Tibial artery (tissue), 4 donors: ENCODE measurements around the gene GABBR2.

ENCODE experiments used
- DNase-seq, 2 donors: peaks; one replicate each; pipeline ENCODE4 v3.0.0-alpha.2; 2019
- H3K27ac ChIP-seq, 2 donors: fragments of 200-600 bp; sonication (generic) in 1 of 2; 1 replicate in 1 of 2; 2 replicates in 1 of 2; pipeline ENCODE4 v1.5.1; 2018 to 2019; ENCODE audit warnings: mild to moderate bottlenecking in 1 of 2
- H3K27me3 ChIP-seq, 2 donors: fragments of 200-600 bp; sonication (generic) in 1 of 2; one replicate each; pipeline versions ENCODE4 v1.5.1 to v1.6.0; 2016 to 2019
- H3K36me3 ChIP-seq, 3 donors: fragments of 200-600 bp; sonication (generic) in 2 of 3; one replicate each; pipeline ENCODE4 v1.5.1; 2016 to 2019; ENCODE audit warnings: mild to moderate bottlenecking in 2 of 3
- H3K4me1 ChIP-seq, 4 donors: fragments of 200-600 bp; sonication (generic) in 2 of 4; 1 replicate in 3 of 4; 2 replicates in 1 of 4; pipeline ENCODE4 v1.5.1; 2016 to 2019
- H3K4me3 ChIP-seq, 2 donors: fragments of 200-600 bp; sonication (generic) in 1 of 2; 1 replicate in 1 of 2; 2 replicates in 1 of 2; pipeline ENCODE4 v1.5.1; 2018 to 2019; ENCODE audit warnings: mild to moderate bottlenecking in 2 of 2
- H3K9me3 ChIP-seq, 3 donors: fragments of 200-600 bp; sonication (generic) in 1 of 3; one replicate each; pipeline ENCODE4 v1.5.1; 2016 to 2019
- CTCF ChIP-seq, 2 experiments: fragments of 200-600 bp in 1 of 2; fragments of 450-650 bp in 1 of 2; IDR thresholded peaks; one replicate each; pipeline ENCODE4 v1.5.1; 2017 to 2019; ENCODE audit warnings: antibody characterized with exemption in 2 of 2, mild to moderate bottlenecking in 1 of 2, moderate library complexity in 1 of 2
- intact Hi-C: fragments of 100-400 bp; cut with DNase I; formaldehyde crosslinking; loops from one replicate; pipeline ENCODE4 v1.15.0; 2023; ENCODE audit warnings: low total_unique reads

The GABBR2 gene

GRCh38 chr9:98603821-98604383 is 104.8 kb downstream of the GABBR2 start:
- Histone ChIP-seq H3K36me3 (no peaks in the 10 kb centered on the region), H3K27ac (no peak overlapping the region), H3K4me3 (no peak overlapping the region), H3K27me3 (no peaks in the 10 kb centered on the region), H3K9me3 (no peaks in the 10 kb centered on the region), H3K4me1 (no peaks in the 10 kb centered on the region)
- no peak for TF ChIP-seq CTCF (IDR thresholded peaks at IDR 0.05)
- intact Hi-C loops = no loop called here
- no peak for DNase-seq

DNA sequence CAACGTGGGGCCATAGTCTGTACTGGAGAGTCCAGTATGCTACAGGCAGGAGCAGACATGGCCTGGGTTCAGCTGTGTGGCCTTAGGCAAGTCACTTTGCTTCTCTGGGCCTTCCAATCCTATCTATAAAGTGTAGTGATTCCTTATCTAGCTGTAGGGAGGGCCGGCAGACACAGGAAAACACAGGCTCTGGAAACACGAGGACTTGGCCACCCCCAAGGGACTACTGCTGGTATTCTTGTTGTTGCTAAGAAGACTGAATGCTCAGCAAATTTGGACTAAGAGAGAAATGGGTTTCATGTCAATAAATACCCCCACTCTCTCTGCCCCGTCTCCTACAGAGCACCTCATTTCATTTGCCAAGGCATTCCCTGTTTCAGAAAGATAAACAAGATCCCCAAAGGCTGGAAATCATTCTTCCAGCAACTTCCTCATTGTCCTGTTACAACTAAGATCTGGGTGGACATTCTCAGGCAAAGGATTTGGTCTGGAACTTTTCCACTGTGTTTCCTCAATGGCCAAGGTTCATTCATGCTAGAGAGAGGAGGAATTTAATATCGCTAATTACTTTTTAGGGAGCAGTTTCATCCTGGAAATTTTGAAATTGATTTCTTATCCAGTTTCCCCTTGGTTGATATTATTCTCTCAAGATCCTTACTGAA is 105.8 kb downstream of the GABBR2 start:
- DNase-seq = no peak
- H3K27ac ChIP-seq = no peak overlapping the region
- no peaks in the 10 kb centered on the region for H3K9me3 ChIP-seq
- H3K36me3 ChIP-seq = no peaks in the 10 kb centered on the region
- intact Hi-C loops = no loop called here
- H3K4me3 ChIP-seq = no peak overlapping the region
- no peak for TF ChIP-seq CTCF (IDR thresholded peaks at IDR 0.05)
- no peaks in the 10 kb centered on the region for H3K4me1 ChIP-seq
- H3K27me3 ChIP-seq = no peaks in the 10 kb centered on the region

GRCh38 chr9:98600631-98601030 is 108.1 kb downstream of the GABBR2 start:
- Histone ChIP-seq H3K36me3 (no peaks in the 10 kb centered on the region), H3K27me3 (no peaks in the 10 kb centered on the region), H3K4me3 (no peak overlapping the region), H3K9me3 (no peaks in the 10 kb centered on the region), H3K4me1 (no peaks in the 10 kb centered on the region), H3K27ac (no peak overlapping the region)
- no peak for TF ChIP-seq CTCF (IDR thresholded peaks at IDR 0.05)
- no peak for DNase-seq
- intact Hi-C loops = no loop called here

- Histone ChIP-seq H3K27me3 (no peaks in the 10 kb centered on the region), H3K36me3 (no peaks in the 10 kb centered on the region), H3K27ac (no peak overlapping the region), H3K4me1 (no peaks in the 10 kb centered on the region), H3K4me3 (no peak overlapping the region), H3K9me3 (no peaks in the 10 kb centered on the region)
- intact Hi-C loops = no loop called here
- DNase-seq = no peak
- TF ChIP-seq CTCF (IDR thresholded peaks at IDR 0.05) = no peak
Measured at GRCh38 chr9:98599566-98600216, 109.0 kb downstream of the GABBR2 start.

- H3K36me3 ChIP-seq = no peaks in the 10 kb centered on the region
- no peak for DNase-seq
- intact Hi-C loops = no loop called here
- no peak for TF ChIP-seq CTCF (IDR thresholded peaks at IDR 0.05)
- no peak overlapping the region for H3K4me3 ChIP-seq
- no peak overlapping the region for H3K27ac ChIP-seq
- no peaks in the 10 kb centered on the region for H3K4me1 ChIP-seq
- H3K9me3 ChIP-seq = no peaks in the 10 kb centered on the region
- H3K27me3 ChIP-seq = no peaks in the 10 kb centered on the region
Measured at GRCh38 chr9:98598861-98599260, 109.9 kb downstream of the GABBR2 start.
